Lower leg skin (tissue), 4 donors: ENCODE data around the gene PDE1A. TPM values are rescaled to one million over a fixed set of nuclear protein-coding genes. Genes with fewer than 3 reads are reported as not detected.

Experiments used
- DNase-seq, 2 donors: peaks; one replicate each; pipeline ENCODE4 v3.0.0-alpha.2; 2019; ENCODE audit warnings: low spot score in 2 of 2
- H3K4me3 ChIP-seq: fragments of 200-600 bp; sonication (generic); 2 replicates; pipeline ENCODE4 v1.5.1; 2017; ENCODE audit warnings: mild to moderate bottlenecking, low read depth; ENCODE audit not compliant: poor library complexity, severe bottlenecking
- CTCF ChIP-seq, 3 donors: fragments of 450-650 bp; IDR thresholded peaks; one replicate each; pipeline ENCODE4 v1.5.1; 2016; ENCODE audit warnings: antibody characterized with exemption in 3 of 3, mild to moderate bottlenecking in 3 of 3, moderate library complexity in 2 of 3
- POLR2A ChIP-seq, 2 donors: fragments of 450-650 bp; IDR thresholded peaks; one replicate each; pipeline ENCODE4 v1.6.1; 2016 to 2017; ENCODE audit warnings: antibody characterized with exemption in 2 of 2, mild to moderate bottlenecking in 1 of 2, moderate library complexity in 1 of 2
- WGBS, 2 donors: methylation state at CpG; one replicate each; pipeline ENCODE4 v1.1.5; 2018; 5-methylcytosine and 5-hydroxymethylcytosine counted together
- intact Hi-C: fragments of 100-400 bp; cut with DNase I; formaldehyde crosslinking; loops from one replicate; pipeline ENCODE4 v1.15.0; 2023; ENCODE audit warnings: low total_unique reads
- total RNA-seq, 4 donors: library from RNA; depleted of rRNA; stranded (reverse); fragments of >200 nt; gene quantifications; one replicate each; pipeline ENCODE4 v1.1.0, GENCODE V29; 2016

The PDE1A gene
- total RNA-seq, 4 donors from 2014 or later = 0.11 to 4.3 (median 2.2) TPM

GRCh38 chr2:182361477-182361876 is 65.4 kb downstream of the PDE1A start:
- DNase-seq = no peak
- no peak overlapping the region for H3K4me3 ChIP-seq
- TF ChIP-seq POLR2A (IDR thresholded peaks at IDR 0.05) = no peak
- TF ChIP-seq CTCF (IDR thresholded peaks at IDR 0.05) = no peak
- intact Hi-C loops = no loop called here
- 86 to 94% methylated on average over 1 of the region's 1 CpG for WGBS, 2 donors

GRCh38 chr2:182360663-182361260 is 66.1 kb downstream of the PDE1A start:
- 94 to 97% methylated on average over 2 of the region's 2 CpGs for WGBS, 2 donors
- no peak overlapping the region for H3K4me3 ChIP-seq
- DNase-seq = no peak
- intact Hi-C loops = no loop called here
- TF ChIP-seq CTCF (IDR thresholded peaks at IDR 0.05) = no peak
- no peak for TF ChIP-seq POLR2A (IDR thresholded peaks at IDR 0.05)

GRCh38 chr2:182359990-182360662 is 66.7 kb downstream of the PDE1A start:
- H3K4me3 ChIP-seq = no peak overlapping the region
- DNase-seq = no peak
- TF ChIP-seq CTCF (IDR thresholded peaks at IDR 0.05) = no peak
- no peak for TF ChIP-seq POLR2A (IDR thresholded peaks at IDR 0.05)
- WGBS, 2 donors = 22 to 28% methylated on average over 10 of the region's 10 CpGs
- intact Hi-C loops = no loop called here

- no peak for DNase-seq
- TF ChIP-seq POLR2A (IDR thresholded peaks at IDR 0.05) = no peak
- TF ChIP-seq CTCF (IDR thresholded peaks at IDR 0.05) = no peak
- 57 to 59% methylated on average over 8 of the region's 8 CpGs for WGBS, 2 donors
- intact Hi-C loops = no loop called here
- no peak overlapping the region for H3K4me3 ChIP-seq
Observed at GRCh38 chr2:182359027-182359989, 67.5 kb downstream of the PDE1A start.

DNA sequence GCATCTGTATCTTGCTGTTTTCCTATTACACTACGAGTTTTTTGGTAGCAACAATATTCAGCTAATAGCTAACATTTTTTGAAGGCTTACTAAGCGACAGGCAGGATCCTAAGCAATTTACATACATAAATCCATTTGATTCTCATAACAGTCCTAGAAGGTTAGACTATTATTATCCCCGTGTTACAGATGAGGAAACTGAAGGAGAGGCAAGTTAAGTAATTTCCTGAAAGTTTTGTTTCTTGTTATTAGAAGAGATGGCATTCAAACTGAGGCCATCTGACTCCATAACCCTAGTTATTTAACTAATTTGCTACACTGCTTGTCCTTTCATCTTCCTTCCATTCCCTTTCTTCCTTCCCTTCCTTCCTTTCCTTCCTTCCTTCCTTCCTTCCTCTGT is 68.2 kb downstream of the PDE1A start:
- intact Hi-C loops = no loop called here
- no peak for DNase-seq
- 77 to 84% methylated on average over 3 of the region's 3 CpGs for WGBS, 2 donors
- H3K4me3 ChIP-seq = no peak overlapping the region
- TF ChIP-seq CTCF (IDR thresholded peaks at IDR 0.05) = no peak
